Activated CD4-positive, alpha-beta T cell treated with anti-CD3 and anti-CD28 coated beads, Interleukin-2, Interleukin-6, amounts not matched to agents 100 ng/mL and 50 ng/mL, durations not matched to agents 16 hours and 8 hours (primary cell): ENCODE results near the gene CCR4.
"Not testable (repeated sequence)": the region's sequence is repeated elsewhere in the genome, so short reads cannot be mapped to it uniquely, and the experiment has no call there.

Experiments
- DNase-seq: peaks from one replicate; pipeline ENCODE4 v3.0.0-alpha.2; 2020

CCR4 gene

DNA sequence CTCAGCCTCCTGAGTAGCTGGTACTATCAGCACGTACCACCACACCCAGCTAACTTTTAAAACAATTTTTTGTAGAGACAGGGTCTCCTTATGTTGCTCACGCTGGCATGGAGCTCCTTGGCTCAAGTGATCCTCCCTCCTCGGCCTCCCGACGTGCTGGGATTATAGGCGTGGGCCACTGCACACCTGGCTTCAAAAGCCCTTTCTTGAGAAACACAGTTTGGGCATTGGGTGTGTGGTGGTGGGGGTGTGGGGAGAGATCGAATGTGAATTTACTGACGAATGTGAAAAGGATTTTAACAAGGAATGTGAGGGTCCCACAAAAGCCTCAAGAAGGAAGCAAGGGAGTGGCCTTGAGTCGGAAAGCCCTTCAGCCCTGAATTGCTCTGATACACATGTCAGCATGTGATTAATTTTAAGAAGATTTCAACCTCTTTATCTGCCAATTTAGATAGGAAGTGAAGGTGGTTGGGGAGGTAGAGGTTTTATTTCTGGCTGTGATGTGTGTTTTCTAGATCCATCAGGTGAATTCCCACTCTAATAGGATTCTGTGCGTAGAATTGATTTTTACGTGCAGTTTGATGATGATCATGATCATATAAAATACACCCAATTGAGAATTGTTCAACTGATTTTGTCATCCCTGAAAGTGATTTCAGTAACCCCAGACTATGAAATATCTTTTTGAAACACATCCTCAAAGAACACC is 1.1 kb downstream of the CCR4 start:
- DNase-seq: peak; percentile 41

DNA sequence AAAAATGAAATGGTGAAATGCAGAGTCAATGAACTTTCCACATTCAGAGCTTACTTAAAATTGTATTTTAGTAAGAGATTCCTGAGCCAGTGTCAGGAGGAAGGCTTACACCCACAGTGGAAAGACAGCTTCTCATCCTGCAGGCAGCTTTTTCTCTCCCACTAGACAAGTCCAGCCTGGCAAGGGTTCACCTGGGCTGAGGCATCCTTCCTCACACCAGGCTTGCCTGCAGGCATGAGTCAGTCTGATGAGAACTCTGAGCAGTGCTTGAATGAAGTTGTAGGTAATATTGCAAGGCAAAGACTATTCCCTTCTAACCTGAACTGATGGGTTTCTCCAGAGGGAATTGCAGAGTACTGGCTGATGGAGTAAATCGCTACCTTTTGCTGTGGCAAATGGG is 3.1 kb downstream of the CCR4 start:
- DNase-seq: peak; percentile 40

DNA sequence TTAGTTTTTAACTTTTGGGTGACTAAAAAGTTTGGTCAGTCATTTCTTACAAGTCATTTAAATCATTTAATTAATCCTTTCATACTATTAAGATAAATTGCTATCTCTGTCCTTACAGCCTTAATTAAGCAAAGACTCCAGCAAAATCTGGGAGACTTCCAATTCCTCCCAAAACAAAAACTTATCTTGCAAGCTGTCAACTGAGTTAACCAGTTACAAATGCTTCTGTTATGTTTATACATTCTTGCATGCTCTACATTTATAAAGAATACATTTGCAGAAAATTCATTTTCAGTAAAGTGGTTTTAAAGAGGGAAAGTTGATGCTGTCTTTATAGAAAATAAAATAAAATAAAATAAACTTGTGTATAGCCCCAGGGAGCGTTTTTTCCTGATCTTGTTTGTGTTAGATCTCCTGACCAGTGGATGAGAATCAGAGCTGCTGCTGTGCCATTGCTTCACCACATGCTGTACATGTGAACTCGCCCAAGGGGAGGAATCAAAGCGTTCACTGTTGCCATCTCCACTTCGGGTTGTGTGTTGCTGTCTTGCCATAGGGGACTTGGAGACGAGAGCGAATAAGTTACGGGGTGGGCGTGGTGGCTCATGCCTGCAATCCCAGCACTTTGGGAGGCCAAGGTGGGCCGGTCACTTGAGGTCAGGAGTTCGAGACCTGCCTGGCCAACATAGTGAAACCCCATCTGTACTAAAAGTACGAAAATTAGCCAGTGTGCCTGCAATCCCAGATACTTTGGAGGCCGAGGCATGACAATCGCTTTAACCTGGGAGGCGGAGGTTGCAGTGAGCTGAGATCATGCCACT is 5.5 kb downstream of the CCR4 start:
- DNase-seq: no peak

DNA sequence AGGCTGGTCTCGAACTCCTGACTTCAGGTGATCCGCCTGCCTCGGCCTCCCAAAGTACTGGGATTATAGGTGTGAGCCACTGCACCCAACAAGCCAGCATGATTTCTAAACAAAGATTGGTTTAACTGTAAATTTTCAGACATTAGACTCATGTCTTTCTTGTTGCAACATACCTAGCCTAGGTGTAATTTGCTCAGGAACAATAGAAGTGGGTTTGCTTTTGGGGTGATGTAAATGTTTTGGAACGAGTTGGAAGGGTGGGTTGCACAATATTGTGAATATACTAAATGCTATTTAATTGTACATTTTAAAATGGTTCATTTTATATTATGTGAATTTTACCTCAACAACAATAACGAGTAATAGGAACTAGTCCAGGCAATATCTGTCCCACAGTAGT is 7.1 kb downstream of the CCR4 start:
- DNase-seq: no peak

DNA sequence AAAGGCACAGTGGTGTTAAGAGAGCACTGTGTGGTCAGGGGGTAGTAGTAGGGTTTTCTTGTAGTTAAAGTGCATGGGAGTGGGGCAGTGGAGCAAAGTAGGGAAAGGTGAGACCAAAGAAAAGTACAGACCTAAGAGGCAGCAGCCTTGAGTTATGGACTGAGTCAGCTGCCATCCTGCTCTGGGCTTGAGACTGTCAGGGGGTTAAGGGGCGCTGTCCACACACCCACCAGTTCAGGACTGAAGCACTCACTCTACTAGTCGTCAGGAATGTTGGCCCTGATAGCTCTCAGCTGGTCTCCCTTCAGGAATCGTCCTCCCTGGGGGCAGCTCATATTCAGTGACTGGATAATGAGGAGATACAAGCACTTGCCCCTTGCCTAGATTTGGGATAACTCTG is 7.9 kb downstream of the CCR4 start:
- peak; percentile 50 for DNase-seq

DNA sequence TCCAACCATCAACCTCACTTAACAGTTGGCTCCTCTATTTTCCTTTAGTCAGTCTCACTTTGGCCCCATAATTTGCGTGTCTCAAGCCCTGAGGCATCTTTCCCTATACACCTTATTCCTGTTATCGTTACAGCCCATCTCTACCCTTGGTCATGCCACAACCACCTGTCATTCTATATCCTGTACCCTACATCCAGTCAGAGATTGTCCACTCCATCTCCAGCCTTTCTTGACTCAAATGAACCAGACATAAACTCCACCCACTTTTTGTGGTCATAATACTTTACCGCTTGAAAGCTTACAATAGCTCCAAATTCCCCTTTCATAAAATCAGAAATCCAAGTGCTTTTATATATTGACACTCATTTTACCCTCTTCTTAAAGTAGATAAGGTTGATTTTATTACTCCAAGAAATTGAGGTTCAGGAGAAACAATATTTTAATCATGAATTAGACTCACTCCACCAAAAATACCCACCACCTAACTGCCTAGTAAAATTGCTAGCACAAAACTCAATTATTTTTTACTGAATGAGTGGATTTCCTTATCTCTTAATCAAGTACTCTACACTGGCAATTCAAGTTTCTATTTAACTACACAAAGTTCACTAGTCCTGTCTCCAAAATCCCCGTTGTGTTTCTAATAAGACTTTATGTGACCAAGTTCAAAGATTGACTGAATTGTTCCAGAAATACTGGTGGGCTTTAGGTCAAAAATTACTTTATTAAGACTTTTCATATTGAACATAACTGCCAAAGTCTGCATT is 9.1 kb downstream of the CCR4 start:
- peak; percentile 84 for DNase-seq

DNA sequence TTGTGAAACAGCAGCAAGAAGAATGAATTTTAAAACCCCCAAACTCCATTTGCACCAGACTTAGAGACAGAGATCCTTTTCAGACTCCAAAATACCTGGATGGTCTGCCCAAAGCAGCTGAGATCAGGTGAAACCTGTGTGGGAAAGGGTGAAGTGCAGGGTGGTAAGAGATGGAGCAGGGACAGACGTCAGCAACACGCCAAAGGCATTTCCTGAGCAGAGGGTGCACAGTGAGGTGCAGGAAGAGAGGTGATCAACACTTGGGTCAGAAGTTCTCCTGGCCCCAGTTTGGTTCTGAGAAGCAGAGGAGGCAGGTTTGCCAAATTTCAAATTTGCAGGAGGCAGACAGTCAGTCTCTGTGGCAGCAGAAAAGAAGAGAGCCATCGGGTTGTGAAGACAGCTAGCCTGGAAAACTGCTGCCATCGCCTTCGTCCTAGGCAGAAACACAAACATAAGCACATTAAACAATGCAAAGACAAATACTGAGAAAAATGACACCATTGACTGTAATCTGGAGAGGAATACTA is 9.8 kb downstream of the CCR4 start:
- DNase-seq: peak; percentile 64

DNA sequence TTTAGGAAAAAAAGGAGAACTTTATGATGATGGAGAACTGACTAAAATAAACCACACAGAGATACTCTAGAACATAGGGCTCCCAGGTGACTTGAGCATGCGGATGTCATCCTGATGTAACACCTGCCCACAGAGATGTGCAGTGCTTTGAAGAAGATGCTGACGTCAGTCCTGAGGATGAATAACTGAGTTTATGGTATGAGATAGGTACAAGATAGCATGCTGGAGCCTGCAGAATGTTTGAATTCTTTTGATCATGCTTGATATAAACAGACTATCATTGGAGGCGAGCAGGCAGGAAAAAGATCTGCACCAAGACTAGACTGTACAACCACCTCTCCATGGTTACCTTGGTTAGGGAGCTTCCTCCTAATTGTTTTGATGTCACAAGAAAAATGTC is 12.4 kb downstream of the CCR4 start:
- no peak for DNase-seq

DNA sequence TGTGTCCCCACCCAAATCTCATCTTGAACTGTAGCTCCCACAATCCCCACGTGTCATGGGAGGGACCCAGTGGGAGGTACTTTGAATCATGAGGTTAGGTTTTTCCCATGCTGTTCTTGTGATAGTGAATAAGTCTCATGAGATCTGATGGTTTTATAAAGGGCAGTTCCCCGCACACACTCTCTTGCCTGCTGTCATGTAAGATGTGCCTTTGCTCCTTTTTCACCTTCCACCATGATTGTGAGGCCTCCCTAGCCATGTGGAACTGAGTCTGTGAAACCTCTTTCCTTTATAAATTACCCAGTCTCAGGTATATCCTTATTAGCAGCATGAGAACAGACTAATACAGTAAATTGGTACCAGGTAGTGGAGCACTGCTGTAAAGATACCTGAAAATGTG is 13.3 kb downstream of the CCR4 start:
- not testable (repeated sequence) for DNase-seq

DNA sequence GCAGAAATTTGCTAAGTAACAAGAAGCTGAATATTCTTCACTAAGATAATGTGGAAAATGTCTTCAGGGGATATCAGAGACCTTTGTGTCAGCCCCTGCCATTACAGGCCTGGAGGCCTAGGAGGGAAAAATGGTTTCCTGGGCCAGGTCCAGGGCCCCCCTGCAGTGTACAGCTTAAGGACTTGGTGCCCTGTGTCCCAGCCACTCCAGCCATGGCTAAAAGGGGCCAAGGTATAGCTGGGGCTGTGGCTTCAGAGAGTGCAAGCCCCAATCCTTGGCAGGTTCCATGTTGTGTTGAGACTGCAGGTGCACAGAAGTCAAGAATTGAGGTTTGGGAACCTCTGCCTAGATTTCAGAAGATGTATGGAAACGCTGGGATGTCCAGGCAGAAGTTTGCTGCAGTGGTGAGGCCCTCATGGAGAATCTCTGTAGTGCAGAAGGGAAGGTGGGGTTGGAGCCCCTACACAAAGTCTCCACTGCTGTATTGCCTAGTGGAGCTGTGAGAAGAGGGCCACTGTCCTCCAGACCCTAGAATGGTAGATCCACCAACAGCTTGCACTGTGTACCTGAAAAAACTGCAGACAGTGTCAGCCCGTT is 14.3 kb downstream of the CCR4 start:
- DNase-seq: not testable (repeated sequence)

DNA sequence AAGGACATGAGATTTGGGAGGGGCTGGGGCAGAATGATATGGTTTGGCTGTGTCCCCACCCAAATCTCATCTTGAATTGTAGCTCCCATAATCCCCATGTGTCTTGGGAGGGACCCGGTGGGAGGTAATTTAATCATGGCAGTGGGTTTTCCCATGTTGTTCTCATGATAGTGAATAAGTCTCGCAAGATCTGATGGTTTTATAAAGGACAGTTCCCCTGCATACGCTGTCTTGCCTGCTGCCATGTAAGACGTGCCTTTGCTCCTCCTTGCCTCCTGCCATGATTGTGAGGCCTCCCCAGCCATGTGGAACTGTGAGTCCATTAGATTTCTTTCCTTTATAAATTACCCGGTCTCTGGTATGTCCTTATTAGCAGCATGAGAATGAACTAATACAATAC is 15.2 kb downstream of the CCR4 start:
- not testable (repeated sequence) for DNase-seq

DNA sequence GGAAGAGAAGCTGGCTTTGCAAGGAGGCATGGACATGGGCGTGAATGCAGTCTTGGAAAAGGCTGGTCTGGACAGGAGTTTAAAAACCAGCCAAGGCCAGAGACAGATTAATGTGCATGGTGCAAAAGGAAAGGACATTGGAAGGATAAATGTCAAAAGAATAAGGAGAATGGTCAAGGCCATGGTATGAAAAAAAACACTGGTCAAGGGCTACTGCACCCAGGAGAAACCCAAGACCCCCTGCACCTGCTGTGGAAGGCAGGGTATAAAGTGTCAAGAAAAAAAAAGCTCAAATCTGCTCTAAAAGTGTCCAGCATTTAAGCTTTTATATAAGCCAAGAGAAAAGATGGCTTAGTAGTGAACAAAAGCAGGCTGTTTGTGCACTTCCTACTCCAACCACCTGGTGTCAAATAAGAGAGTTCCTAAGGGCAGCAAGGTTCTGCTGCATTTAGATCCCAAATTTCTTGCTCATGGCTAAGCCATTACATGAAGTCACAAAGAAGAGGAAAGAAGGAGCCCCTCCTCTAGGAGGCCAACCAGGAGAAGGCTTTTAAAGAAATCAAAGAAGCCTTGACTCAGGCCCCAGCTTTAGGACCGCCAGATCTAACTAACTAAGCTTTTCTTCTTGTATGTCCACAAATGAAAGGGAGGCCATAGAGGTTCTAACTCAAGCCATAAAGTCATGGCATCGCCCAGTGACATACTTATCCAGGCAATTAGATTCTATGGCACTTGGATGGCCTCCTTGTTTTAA is 16.9 kb downstream of the CCR4 start:
- DNase-seq: no peak

DNA sequence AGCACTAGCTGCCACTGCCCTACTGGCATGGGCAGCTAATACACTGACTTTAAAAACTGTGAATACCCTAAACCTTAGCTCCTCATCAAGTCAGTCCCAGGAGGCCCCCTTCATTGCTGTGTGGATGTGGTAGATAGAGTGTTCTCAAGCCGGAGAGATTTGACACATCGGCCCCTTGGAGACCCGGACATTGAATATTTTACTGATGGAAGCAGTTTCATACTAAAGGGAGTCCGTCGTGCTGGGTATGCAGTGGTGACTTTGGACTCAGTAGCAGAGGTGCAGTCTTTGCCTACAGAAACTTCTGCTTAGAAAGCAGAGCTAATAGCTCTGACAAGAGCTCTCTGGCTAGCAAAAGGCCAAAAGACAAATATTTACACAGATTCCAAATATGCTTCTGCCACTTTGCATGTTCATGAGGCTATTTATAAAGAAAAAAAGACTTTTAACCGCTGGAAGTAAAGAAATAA is 17.5 kb downstream of the CCR4 start:
- DNase-seq: no peak

DNA sequence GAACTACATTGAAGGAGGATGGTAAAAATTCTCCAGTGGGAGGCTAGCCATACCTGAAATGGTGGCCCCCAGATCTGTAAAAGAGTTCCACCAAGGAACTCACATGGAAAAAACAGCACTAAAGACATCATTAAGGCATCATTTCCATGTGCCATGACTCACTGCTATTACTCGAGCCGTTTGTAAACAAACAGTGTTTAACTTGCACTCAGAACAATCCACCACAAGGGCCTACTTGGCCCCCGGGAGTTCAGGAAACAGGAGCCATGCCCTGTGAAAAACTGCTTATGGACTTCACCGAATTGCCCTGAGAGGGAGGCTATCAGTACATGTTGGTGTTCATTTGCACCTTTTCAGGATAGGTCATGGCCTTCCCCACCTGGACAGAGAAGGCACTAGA is 18.2 kb downstream of the CCR4 start:
- DNase-seq: no peak

DNA sequence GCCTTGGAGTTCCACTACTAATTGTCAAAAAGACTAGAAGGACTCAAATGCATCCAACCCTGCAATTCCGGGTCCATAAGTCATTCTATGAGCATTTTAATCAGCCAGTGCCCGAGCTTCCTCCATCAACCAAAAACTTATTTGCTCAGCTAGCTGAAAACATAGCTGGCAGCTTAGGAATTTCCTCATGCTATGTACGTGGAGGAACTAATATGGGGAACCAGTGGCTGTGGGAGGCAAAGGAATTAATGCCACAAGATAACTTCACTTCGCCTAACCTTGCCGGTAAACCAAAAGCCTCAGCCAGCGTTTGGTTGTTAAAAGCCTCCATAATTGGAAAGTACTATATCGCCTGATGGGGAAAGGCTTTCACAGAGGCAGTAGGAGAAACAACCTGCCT is 19.8 kb downstream of the CCR4 start:
- not testable (repeated sequence) for DNase-seq

DNA sequence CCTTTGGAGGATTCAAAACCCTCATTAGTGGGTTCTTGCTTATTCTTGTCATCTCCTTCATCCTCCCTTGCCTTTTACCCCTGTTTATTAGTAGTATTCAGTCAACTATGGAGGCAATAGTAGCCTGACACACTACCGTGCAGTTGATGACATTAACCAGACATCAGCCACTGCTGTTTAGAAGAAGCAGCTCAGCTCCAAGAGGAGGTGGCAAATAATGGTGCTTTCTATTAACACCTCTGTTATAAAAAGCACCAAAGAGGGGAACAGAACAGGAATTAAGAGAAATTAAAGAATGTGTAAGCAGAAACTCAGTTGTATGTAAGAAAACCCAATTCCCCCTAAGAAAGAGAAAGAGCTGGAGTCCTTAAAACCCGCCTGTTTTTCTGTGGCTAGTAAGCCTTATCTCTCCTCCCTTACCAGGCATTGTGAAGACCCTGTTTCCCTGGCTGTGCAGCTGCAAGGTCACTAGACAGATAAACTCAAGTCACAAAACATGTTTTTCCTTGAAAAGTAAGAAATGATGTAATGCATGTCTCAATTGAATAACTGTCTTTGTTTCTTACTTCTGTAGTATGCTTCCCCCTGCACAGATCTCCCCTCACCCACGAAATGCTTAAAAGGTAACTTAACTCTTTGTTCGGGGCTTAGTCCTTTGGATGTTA is 21.2 kb downstream of the CCR4 start:
- DNase-seq: no peak

DNA sequence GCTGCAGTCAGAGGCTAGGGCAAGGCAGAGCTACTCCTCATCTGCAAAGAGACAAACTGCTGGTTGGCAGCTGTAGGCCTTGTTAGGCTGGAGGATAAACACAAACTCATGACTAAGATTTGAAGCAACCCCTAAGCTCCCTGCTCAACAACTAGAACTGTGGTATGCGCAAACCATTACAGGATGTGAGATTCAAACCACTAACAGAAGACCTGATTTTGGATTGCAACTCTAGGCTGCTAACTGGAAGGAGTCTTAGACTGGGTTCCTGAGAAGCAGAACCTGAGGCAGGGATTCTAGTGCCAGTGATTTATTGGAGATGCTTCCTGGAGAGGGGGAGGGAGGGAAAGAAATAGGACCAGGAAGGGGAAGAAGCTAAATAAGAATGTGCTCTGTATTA is 22.5 kb downstream of the CCR4 start:
- peak; percentile 87 for DNase-seq

DNA sequence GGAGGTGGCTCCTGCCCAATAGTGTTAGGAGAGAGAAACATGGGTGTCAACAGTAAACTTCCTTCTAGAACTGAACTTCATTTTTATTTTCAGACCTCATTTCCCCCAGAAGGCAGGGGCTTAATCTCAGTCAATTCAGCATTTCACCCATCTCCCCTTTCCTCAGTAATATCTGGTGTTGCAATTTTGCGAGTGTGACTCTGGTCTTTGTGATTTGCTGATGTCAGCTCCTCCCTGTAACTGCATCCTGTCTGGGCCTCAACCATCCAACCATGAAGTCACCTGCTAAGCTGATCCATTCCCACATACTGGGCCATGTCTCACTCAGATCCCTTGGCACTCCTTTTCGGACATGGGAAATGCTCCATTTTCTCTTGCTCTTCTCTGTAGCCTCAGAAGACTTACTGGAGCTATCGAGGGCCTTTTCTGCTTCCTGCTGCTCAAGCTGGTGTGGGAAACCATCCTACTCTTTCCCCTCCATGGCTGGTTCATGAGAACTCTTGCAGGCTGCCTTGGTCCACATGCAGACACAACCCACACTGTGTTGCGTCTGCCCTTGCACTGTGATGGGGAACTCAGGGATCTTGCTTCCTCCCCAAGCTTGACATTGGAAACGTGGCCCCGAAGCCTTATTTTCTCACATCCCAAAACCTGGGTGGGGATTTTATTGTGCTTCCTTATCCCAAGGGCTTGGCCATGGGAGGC is 24.6 kb downstream of the CCR4 start:
- no peak for DNase-seq

DNA sequence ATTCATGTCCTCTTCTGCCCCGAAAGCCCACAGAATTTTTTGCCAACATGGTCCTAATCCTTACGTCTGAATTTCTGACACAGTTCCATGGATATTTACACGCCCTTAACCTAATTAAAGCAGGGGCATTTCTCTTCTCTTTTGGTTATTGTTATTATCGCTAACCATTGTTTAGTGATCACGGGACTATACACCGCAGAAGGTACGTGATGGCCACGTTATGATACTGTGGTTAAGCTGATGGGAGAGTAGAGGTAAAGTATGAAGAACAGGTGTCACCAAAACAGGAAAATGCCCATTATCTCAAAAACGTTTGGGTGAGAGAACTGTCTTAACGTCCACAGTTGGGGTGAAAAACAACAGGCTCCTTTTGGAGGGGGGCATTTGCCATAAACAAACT is 26.4 kb downstream of the CCR4 start:
- DNase-seq: no peak

DNA sequence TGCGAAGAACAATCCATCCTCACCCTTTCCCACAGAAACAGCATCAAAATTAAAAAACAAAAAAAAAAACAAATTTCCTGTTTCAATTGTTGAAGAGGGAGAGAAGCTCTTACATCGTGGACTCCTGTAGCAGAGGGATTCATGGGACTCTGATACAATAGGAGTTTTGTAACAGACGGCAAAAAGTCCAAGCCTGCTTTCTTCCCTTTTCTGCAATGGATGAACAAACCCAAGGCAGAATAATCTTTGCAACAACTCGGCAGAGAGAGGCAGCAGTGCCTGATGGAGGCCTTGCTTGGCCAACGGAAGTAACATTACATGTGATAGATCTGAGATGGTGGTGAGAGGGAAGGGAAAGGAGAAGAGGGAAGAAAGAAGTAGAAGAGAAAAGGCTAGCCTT is 26.9 kb downstream of the CCR4 start:
- DNase-seq: no peak

DNA sequence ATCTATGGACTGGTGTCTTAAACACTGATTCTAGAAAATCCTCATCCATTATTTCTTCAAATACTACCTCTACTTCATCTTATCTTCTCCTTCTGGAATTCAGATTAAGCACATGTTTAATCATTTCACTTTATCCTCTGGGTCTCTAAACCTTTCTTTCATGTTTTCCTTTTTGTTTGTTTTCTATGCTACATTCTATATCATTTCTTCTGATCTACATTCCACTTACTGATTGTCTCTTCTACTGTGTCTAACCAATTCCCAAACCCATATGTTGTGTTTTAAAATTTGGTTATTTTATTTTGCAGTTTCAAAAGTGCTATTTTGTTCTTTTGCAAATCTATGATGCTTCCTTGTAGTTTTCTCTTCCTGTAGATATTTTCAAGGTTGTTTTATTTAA is 31.7 kb downstream of the CCR4 start:
- DNase-seq: no peak
